SH-SY5Y (cell line): ENCODE measurements around the gene FUT9.

Source experiments
- GATA2 ChIP-seq: IDR thresholded peaks from 2 replicates; pipeline ENCODE4 v1.6.1; 2011; ENCODE audit warnings: mild to moderate bottlenecking, low read depth, low read length
- GATA3 ChIP-seq: IDR thresholded peaks from 2 replicates; pipeline ENCODE4 v1.6.1; 2011; ENCODE audit warnings: low read depth, mild to moderate bottlenecking, low read length, moderate library complexity

DNA sequence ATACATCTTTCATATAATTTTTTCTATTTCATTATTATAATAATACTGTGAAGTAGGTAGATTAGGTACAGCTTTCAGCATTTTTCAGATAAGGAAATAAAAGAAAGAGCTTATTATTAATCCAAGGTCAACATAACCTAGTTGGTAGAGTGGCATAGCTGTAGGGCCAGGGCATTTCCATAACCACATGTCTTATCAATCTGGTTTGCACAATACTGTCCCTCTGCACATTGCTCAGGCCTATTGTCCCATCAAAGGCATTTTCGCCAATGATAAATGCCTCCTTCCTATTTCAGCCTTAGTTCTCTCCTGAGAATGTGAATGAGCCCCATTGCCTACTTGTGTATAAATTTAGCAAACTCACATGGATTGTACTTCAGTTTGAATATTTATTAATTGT is 234.0 kb downstream of the FUT9 start:
- TF ChIP-seq GATA2 (no peak), GATA3 (no peak)
